ENCODE data around the gene NRCAM. TPM values are rescaled to one million over a fixed set of nuclear protein-coding genes. Genes with fewer than 3 reads are reported as not detected.
A peak's percentile ranks its signal among the peaks of the same experiment; 100 is the strongest.

NRCAM gene
- total and polyA plus RNA-seq, 3 experiments from 2014 or later, result 0.27 to 1.1 (median 0.74) TPM

- Histone ChIP-seq H3K27ac (ENCODE audit: low read depth, low read length) (no peak overlapping the region), H3K4me1 (ENCODE audit: insufficient read depth, low read length) (no peaks in the 10 kb centered on the region), H3K27me3 (ENCODE audit: insufficient read depth, low read length, poor library complexity, severe bottlenecking) (peaks cover 26% of the 10 kb centered on the region), H3K4me3 (ENCODE audit: low read length) (no peak overlapping the region), H3K36me3 (ENCODE audit: insufficient read depth, low read length) (no peaks in the 10 kb centered on the region), H3K9me3 (ENCODE audit: low read length) (no peaks in the 10 kb centered on the region)
- no peak for DNase-seq
- peaks cover 0 to 2% (median 0%) of the 10 kb centered on the region in 3 donors for H3K36me3 Mint-ChIP-seq
- peaks cover 11 to 23% (median 12%) of the 10 kb centered on the region in 3 donors for H3K4me1 Mint-ChIP-seq
- peak overlapping the region in 6 of 7 donors; percentile 51 to 82 (median 62) for H3K4me3 Mint-ChIP-seq
- CTCF ChIA-PET, result interaction anchor here (1.5 kb wide), 1 partner anchor 11 kb away, joined by 6 read pairs; no protein-coding TSS in a partner anchor
- peaks cover 29 to 71% of the 10 kb centered on the region in 2 donors for H3K27me3 Mint-ChIP-seq
- POLR2A ChIA-PET, result no interaction called here
- no peaks in the 10 kb centered on the region for H3K9me3 Mint-ChIP-seq
- peak overlapping the region in 1 of 8 donors; percentile 58 for H3K27ac Mint-ChIP-seq
Measured at GRCh38 chr7:108456845-108457540, 757 bp upstream of the NRCAM start.

GRCh38 chr7:108455551-108455997, 662 bp downstream of the NRCAM start:
- DNase-seq, result no peak
- H3K4me3 ChIP-seq (ENCODE audit: low read length), result no peak overlapping the region
- POLR2A ChIA-PET, result interaction anchor here (0.6 kb wide), 1 partner anchor 70 kb away, joined by 3 read pairs; the partner anchor contains the start of gene PNPLA8
- peaks cover 0 to 2% (median 0%) of the 10 kb centered on the region in 3 donors for H3K36me3 Mint-ChIP-seq
- peaks cover 26% of the 10 kb centered on the region for H3K27me3 ChIP-seq (ENCODE audit: insufficient read depth, low read length, poor library complexity, severe bottlenecking)
- H3K27ac Mint-ChIP-seq, result no peak overlapping the region
- no peaks in the 10 kb centered on the region for H3K4me1 ChIP-seq (ENCODE audit: insufficient read depth, low read length)
- H3K4me1 Mint-ChIP-seq, result peaks cover 11 to 23% (median 12%) of the 10 kb centered on the region in 3 donors
- H3K9me3 ChIP-seq (ENCODE audit: low read length), result no peaks in the 10 kb centered on the region
- H3K27me3 Mint-ChIP-seq, result peaks cover 33 to 68% of the 10 kb centered on the region in 2 donors
- no peak overlapping the region for H3K27ac ChIP-seq (ENCODE audit: low read depth, low read length)
- no peaks in the 10 kb centered on the region for H3K36me3 ChIP-seq (ENCODE audit: insufficient read depth, low read length)
- peak overlapping the region in 1 of 7 donors; percentile 29 for H3K4me3 Mint-ChIP-seq
- H3K9me3 Mint-ChIP-seq, result no peaks in the 10 kb centered on the region
- CTCF ChIA-PET, result interaction anchor here (1.5 kb wide), 1 partner anchor 13 kb away, joined by 6 read pairs; no protein-coding TSS in a partner anchor

- ChIA-PET CTCF (interaction anchor here (1.1 kb wide), 1 partner anchor 14 kb away, joined by 4 read pairs; no protein-coding TSS in a partner anchor), POLR2A (no interaction called here)
- H3K4me3 ChIP-seq (ENCODE audit: low read length), result no peak overlapping the region
- H3K27me3 ChIP-seq (ENCODE audit: insufficient read depth, low read length, poor library complexity, severe bottlenecking), result peaks cover 26% of the 10 kb centered on the region
- H3K4me1 ChIP-seq (ENCODE audit: insufficient read depth, low read length), result no peaks in the 10 kb centered on the region
- no peak overlapping the region for H3K27ac Mint-ChIP-seq
- H3K4me1 Mint-ChIP-seq, result peaks cover 11 to 23% (median 12%) of the 10 kb centered on the region in 3 donors
- no peak overlapping the region for H3K27ac ChIP-seq (ENCODE audit: low read depth, low read length)
- H3K36me3 ChIP-seq (ENCODE audit: insufficient read depth, low read length), result no peaks in the 10 kb centered on the region
- H3K9me3 Mint-ChIP-seq, result no peaks in the 10 kb centered on the region
- H3K9me3 ChIP-seq (ENCODE audit: low read length), result no peaks in the 10 kb centered on the region
- peak overlapping the region in 6 of 7 donors; percentile 41 to 84 (median 66) for H3K4me3 Mint-ChIP-seq
- peak in 1 of 5 donors; percentile 41 for DNase-seq
- peaks cover 32 to 70% of the 10 kb centered on the region in 2 donors for H3K27me3 Mint-ChIP-seq
- peaks cover 0 to 2% (median 0%) of the 10 kb centered on the region in 3 donors for H3K36me3 Mint-ChIP-seq
Measured at GRCh38 chr7:108454674-108455550, 1.3 kb downstream of the NRCAM start.

GRCh38 chr7:108454317-108454673, 1.9 kb downstream of the NRCAM start:
- ChIA-PET POLR2A (no interaction called here), CTCF (interaction anchor here (1.1 kb wide), 1 partner anchor 14 kb away, joined by 4 read pairs; no protein-coding TSS in a partner anchor)
- Mint-ChIP-seq H3K27ac (no peak overlapping the region), H3K9me3 (no peaks in the 10 kb centered on the region), H3K27me3 (peaks cover 30 to 70% of the 10 kb centered on the region in 2 donors), H3K4me1 (peaks cover 11 to 23% (median 12%) of the 10 kb centered on the region in 3 donors), H3K4me3 (peak overlapping the region in 5 of 7 donors; percentile 41 to 71 (median 62)), H3K36me3 (peaks cover 0 to 2% (median 0%) of the 10 kb centered on the region in 3 donors)
- no peak for DNase-seq
- Histone ChIP-seq H3K4me1 (ENCODE audit: insufficient read depth, low read length) (no peaks in the 10 kb centered on the region), H3K27ac (ENCODE audit: low read depth, low read length) (no peak overlapping the region), H3K9me3 (ENCODE audit: low read length) (no peaks in the 10 kb centered on the region), H3K27me3 (ENCODE audit: insufficient read depth, low read length, poor library complexity, severe bottlenecking) (peaks cover 26% of the 10 kb centered on the region), H3K4me3 (ENCODE audit: low read length) (no peak overlapping the region), H3K36me3 (ENCODE audit: insufficient read depth, low read length) (no peaks in the 10 kb centered on the region)

GRCh38 chr7:108453320-108453719, 2.9 kb downstream of the NRCAM start:
- H3K27me3 ChIP-seq (ENCODE audit: insufficient read depth, low read length, poor library complexity, severe bottlenecking), result peaks cover 25% of the 10 kb centered on the region
- H3K27ac ChIP-seq (ENCODE audit: low read depth, low read length), result no peak overlapping the region
- peaks cover 0 to 2% (median 0%) of the 10 kb centered on the region in 3 donors for H3K36me3 Mint-ChIP-seq
- no peaks in the 10 kb centered on the region for H3K36me3 ChIP-seq (ENCODE audit: insufficient read depth, low read length)
- no peak overlapping the region for H3K27ac Mint-ChIP-seq
- ChIA-PET CTCF (interaction anchor here (1.1 kb wide), 1 partner anchor 15 kb away, joined by 4 read pairs; no protein-coding TSS in a partner anchor), POLR2A (no interaction called here)
- H3K9me3 ChIP-seq (ENCODE audit: low read length), result no peaks in the 10 kb centered on the region
- DNase-seq, result no peak
- no peaks in the 10 kb centered on the region for H3K9me3 Mint-ChIP-seq
- no peak overlapping the region for H3K4me3 Mint-ChIP-seq
- no peaks in the 10 kb centered on the region for H3K4me1 ChIP-seq (ENCODE audit: insufficient read depth, low read length)
- peaks cover 26 to 70% of the 10 kb centered on the region in 2 donors for H3K27me3 Mint-ChIP-seq
- H3K4me1 Mint-ChIP-seq, result peaks cover 11 to 22% (median 12%) of the 10 kb centered on the region in 3 donors
- no peak overlapping the region for H3K4me3 ChIP-seq (ENCODE audit: low read length)

GRCh38 chr7:108452707-108453106, 3.5 kb downstream of the NRCAM start:
- H3K36me3 Mint-ChIP-seq, result peaks cover 0 to 2% (median 0%) of the 10 kb centered on the region in 3 donors
- ChIA-PET CTCF (interaction anchor here (1.0 kb wide), 1 partner anchor 44 kb away, joined by 3 read pairs; no protein-coding TSS in a partner anchor), POLR2A (no interaction called here)
- no peak overlapping the region for H3K4me3 Mint-ChIP-seq
- H3K9me3 Mint-ChIP-seq, result no peaks in the 10 kb centered on the region
- no peaks in the 10 kb centered on the region for H3K9me3 ChIP-seq (ENCODE audit: low read length)
- H3K27me3 ChIP-seq (ENCODE audit: insufficient read depth, low read length, poor library complexity, severe bottlenecking), result peaks cover 19% of the 10 kb centered on the region
- H3K4me3 ChIP-seq (ENCODE audit: low read length), result no peak overlapping the region
- peaks cover 10 to 16% (median 11%) of the 10 kb centered on the region in 3 donors for H3K4me1 Mint-ChIP-seq
- no peaks in the 10 kb centered on the region for H3K4me1 ChIP-seq (ENCODE audit: insufficient read depth, low read length)
- peak in 1 of 5 donors; percentile 54 for DNase-seq
- H3K27me3 Mint-ChIP-seq, result peaks cover 22 to 68% of the 10 kb centered on the region in 2 donors
- H3K36me3 ChIP-seq (ENCODE audit: insufficient read depth, low read length), result no peaks in the 10 kb centered on the region
- H3K27ac Mint-ChIP-seq, result no peak overlapping the region
- no peak overlapping the region for H3K27ac ChIP-seq (ENCODE audit: low read depth, low read length)

GRCh38 chr7:108451296-108451848, 4.9 kb downstream of the NRCAM start:
- Mint-ChIP-seq H3K27me3 (peaks cover 15 to 56% of the 10 kb centered on the region in 2 donors), H3K4me1 (peaks cover 2 to 5% (median 4%) of the 10 kb centered on the region in 3 donors), H3K27ac (no peak overlapping the region), H3K4me3 (no peak overlapping the region), H3K36me3 (no peaks in the 10 kb centered on the region), H3K9me3 (no peaks in the 10 kb centered on the region)
- Histone ChIP-seq H3K4me3 (ENCODE audit: low read length) (no peak overlapping the region), H3K27ac (ENCODE audit: low read depth, low read length) (no peak overlapping the region), H3K4me1 (ENCODE audit: insufficient read depth, low read length) (no peaks in the 10 kb centered on the region), H3K9me3 (ENCODE audit: low read length) (no peaks in the 10 kb centered on the region), H3K36me3 (ENCODE audit: insufficient read depth, low read length) (no peaks in the 10 kb centered on the region), H3K27me3 (ENCODE audit: insufficient read depth, low read length, poor library complexity, severe bottlenecking) (peaks cover 9% of the 10 kb centered on the region)
- ChIA-PET POLR2A (no interaction called here), CTCF (interaction anchor here (1.1 kb wide), 1 partner anchor 9 kb away, joined by 3 read pairs; no protein-coding TSS in a partner anchor)
- DNase-seq, result no peak

Data from CD8-positive, alpha-beta memory T cell (primary cell).